ENCODE data around the gene ATP10A.

DNA sequence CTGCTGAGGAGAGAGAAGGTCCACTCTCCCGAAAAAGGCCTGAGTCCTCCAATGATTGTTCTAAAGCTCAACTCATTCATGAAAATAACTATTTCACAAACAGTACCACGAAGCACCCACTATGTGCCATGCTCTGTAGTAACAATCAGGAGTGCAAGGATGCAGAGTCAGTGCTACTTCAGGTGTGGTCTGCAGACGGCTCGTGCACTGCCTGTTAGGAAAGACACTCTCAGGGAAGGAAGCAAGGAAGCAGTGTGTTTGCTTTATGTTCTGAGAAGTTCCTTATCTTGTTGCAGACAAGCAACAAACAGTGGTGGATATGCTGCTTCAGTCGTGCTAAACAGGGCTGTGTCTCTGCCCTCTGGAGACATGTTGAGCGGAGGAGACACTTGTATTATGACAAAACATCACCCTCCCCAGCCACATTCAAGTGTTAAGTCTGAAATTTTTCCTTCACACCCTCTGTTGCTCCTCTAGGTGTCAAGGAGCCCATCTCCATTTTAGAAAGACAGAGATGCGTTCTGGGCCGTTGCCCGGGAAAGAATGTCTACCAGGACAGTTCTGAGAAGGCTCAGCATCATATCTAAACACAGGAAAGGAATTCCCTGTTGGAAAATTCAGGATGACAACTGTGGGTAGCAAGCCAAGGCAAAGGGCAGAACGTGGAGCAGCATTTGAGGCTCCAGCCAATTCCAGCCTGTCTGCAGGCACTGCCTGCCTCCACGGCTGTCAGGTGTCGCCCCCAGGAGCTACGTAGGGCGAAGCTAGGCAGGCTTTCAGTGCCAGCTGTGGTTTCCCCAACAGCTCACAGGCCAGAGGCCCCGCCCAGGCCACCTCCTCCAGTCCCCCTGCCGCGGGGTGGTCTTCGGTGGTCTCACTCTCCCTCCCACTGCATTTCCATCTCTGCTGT lies 13.4 kb upstream of the ATP10A start:
- TF ChIP-seq POLR2A (IDR thresholded peaks at IDR 0.05) = no peak
- TF ChIP-seq, protein P1, sequence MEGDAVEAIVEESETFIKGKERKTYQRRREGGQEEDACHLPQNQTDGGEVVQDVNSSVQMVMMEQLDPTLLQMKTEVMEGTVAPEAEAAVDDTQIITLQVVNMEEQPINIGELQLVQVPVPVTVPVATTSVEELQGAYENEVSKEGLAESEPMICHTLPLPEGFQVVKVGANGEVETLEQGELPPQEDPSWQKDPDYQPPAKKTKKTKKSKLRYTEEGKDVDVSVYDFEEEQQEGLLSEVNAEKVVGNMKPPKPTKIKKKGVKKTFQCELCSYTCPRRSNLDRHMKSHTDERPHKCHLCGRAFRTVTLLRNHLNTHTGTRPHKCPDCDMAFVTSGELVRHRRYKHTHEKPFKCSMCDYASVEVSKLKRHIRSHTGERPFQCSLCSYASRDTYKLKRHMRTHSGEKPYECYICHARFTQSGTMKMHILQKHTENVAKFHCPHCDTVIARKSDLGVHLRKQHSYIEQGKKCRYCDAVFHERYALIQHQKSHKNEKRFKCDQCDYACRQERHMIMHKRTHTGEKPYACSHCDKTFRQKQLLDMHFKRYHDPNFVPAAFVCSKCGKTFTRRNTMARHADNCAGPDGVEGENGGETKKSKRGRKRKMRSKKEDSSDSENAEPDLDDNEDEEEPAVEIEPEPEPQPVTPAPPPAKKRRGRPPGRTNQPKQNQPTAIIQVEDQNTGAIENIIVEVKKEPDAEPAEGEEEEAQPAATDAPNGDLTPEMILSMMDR (IDR thresholded peaks at IDR 0.05) = no peak

Data from heart left ventricle (tissue), 13 donors.